GM12801 (cell line): ENCODE data around the gene MUC16.

Experiments
- CTCF ChIP-seq: IDR thresholded peaks from one replicate; pipeline ENCODE4 v1.5.1; 2011; ENCODE audit warnings: control low read depth; ENCODE audit not compliant: insufficient read length; ENCODE audit errors: extremely low read depth

Gene MUC16

GRCh38 chr19:9044449-9044848 lies 34.2 kb upstream of the MUC16 start:
- TF ChIP-seq CTCF = no peak

- TF ChIP-seq CTCF = no peak
These were observed 33.3 kb upstream of the MUC16 start for GRCh38 chr19:9043524-9043923.

GRCh38 chr19:9041023-9041422 lies 30.8 kb upstream of the MUC16 start:
- no peak for TF ChIP-seq CTCF

- no peak for TF ChIP-seq CTCF
These were observed 29.9 kb upstream of the MUC16 start for GRCh38 chr19:9040131-9040530.

- TF ChIP-seq CTCF = no peak
These were observed 29.5 kb upstream of the MUC16 start for GRCh38 chr19:9039728-9040127.

GRCh38 chr19:9037400-9038062 lies 27.3 kb upstream of the MUC16 start:
- TF ChIP-seq CTCF = no peak

- no peak for TF ChIP-seq CTCF
These were observed 22.0 kb upstream of the MUC16 start for GRCh38 chr19:9032136-9032631.
